ENCODE data around the gene FBXW8.
A peak's percentile ranks its signal among the peaks of the same experiment; 100 is the strongest.

The FBXW8 gene

DNA sequence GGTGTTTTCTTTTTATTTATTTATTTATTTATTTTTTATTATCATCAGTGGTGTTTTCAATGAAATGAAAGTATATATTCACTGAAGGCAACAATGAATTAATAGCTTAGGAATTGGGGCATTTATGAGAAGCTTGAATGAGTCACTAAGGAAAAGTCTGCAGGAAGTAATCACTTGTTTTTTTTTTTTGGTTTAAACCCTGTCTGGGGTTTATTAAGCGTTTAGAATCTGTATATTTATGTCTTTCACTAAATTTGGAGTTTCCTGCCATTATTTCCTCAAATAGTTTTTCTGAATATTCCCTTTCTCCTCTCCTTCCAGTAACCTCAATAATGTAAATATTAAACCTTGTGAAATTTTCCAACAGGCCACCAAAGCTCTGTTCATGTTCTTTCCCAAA lies 103.0 kb downstream of the FBXW8 start:
- CTCF ChIA-PET, result no interaction called here
- Mint-ChIP-seq H3K9me3 (peaks cover 10% of the 10 kb centered on the region), H3K36me3 (peaks cover 50% of the 10 kb centered on the region), H3K27ac (no peak overlapping the region), H3K4me1 (no peaks in the 10 kb centered on the region), H3K4me3 (no peak overlapping the region), H3K27me3 (no peaks in the 10 kb centered on the region)
- DNase-seq, result no peak

GRCh38 chr12:117014342-117014887 lies 103.7 kb downstream of the FBXW8 start:
- DNase-seq, result no peak
- CTCF ChIA-PET, result interaction anchor here (0.8 kb wide), 1 partner anchor 11 kb away, joined by 3 read pairs; no protein-coding TSS in a partner anchor
- peaks cover 49% of the 10 kb centered on the region for H3K36me3 Mint-ChIP-seq
- H3K4me1 Mint-ChIP-seq, result no peaks in the 10 kb centered on the region
- H3K4me3 Mint-ChIP-seq, result no peak overlapping the region
- H3K27me3 Mint-ChIP-seq, result no peaks in the 10 kb centered on the region
- H3K27ac Mint-ChIP-seq, result no peak overlapping the region
- peaks cover 10% of the 10 kb centered on the region for H3K9me3 Mint-ChIP-seq

GRCh38 chr12:117015811-117016210 lies 105.1 kb downstream of the FBXW8 start:
- no peak overlapping the region for H3K27ac Mint-ChIP-seq
- no peak for DNase-seq
- peaks cover 10% of the 10 kb centered on the region for H3K9me3 Mint-ChIP-seq
- peaks cover 43% of the 10 kb centered on the region for H3K36me3 Mint-ChIP-seq
- H3K27me3 Mint-ChIP-seq, result no peaks in the 10 kb centered on the region
- H3K4me1 Mint-ChIP-seq, result no peaks in the 10 kb centered on the region
- CTCF ChIA-PET, result no interaction called here
- H3K4me3 Mint-ChIP-seq, result no peak overlapping the region

DNA sequence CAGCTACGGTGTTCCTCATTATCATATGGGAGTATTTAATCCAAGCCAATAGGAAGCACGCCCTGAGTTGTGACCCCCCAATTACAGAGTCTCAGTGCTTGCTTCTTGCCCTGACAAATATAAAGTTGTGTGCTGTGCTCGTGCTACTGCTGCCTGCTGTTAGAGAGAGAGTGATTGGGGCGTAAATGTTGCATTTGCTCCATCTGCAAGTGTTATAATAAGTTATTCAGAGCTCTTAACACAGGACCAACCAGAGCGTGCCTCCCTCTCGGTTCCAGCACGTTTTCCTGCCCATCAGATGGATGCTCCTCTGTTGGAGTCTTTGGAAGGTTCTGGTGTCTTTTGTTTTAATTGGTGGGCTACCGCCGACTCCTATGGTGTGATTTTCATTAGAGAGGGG lies 107.1 kb downstream of the FBXW8 start:
- peaks cover 39% of the 10 kb centered on the region for H3K36me3 Mint-ChIP-seq
- no peak overlapping the region for H3K4me3 Mint-ChIP-seq
- DNase-seq, result no peak
- no peaks in the 10 kb centered on the region for H3K4me1 Mint-ChIP-seq
- no peaks in the 10 kb centered on the region for H3K27me3 Mint-ChIP-seq
- no peak overlapping the region for H3K27ac Mint-ChIP-seq
- CTCF ChIA-PET, result interaction anchor here (1.5 kb wide), 1 partner anchor 9 kb away, joined by 4 read pairs; no protein-coding TSS in a partner anchor
- peaks cover 10% of the 10 kb centered on the region for H3K9me3 Mint-ChIP-seq

DNA sequence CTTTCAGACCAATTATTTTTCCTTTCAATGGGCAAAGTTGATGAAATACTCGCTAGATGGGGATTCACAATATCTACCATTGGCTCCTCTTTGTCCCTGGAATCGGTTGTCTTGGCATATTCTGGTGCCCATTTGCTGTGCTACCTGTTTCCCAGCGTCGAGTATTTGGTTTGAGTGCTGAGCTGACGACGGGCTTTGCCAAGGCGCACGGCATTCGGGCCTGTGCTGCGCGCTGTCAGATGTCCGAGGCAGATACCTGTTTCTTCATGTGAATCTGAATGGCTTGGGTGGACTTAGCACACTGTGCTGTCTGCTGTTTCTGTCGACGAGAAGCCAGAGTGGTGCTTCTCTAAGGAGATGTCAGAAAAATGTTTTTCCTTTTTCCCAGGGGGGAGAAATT lies 107.5 kb downstream of the FBXW8 start:
- no peaks in the 10 kb centered on the region for H3K27me3 Mint-ChIP-seq
- H3K4me1 Mint-ChIP-seq, result no peaks in the 10 kb centered on the region
- peaks cover 8% of the 10 kb centered on the region for H3K9me3 Mint-ChIP-seq
- no peak overlapping the region for H3K4me3 Mint-ChIP-seq
- CTCF ChIA-PET, result no interaction called here
- H3K36me3 Mint-ChIP-seq, result peaks cover 39% of the 10 kb centered on the region
- no peak overlapping the region for H3K27ac Mint-ChIP-seq
- DNase-seq, result no peak

DNA sequence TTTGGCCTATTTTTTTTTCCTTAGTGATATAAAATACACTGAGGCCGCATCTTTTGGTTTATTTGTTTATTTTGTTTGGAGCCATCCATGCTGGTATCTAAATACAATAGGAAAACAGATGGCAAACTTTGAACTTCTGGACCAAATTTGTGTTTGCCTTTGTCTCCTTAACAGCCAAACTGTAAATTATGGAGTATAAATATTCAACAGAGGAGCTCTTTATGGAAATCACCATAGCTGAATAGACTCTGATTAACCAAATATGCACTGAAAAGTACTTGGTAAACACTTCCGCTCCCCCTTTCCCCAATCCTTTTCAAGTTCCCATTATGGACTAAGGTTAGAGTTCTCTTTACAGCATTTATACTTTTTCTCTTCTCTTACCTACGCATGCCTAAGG lies 107.9 kb downstream of the FBXW8 start:
- no peak overlapping the region for H3K4me3 Mint-ChIP-seq
- no peaks in the 10 kb centered on the region for H3K27me3 Mint-ChIP-seq
- no peaks in the 10 kb centered on the region for H3K4me1 Mint-ChIP-seq
- DNase-seq, result no peak
- H3K27ac Mint-ChIP-seq, result peak overlapping the region; percentile 31
- peaks cover 38% of the 10 kb centered on the region for H3K36me3 Mint-ChIP-seq
- H3K9me3 Mint-ChIP-seq, result peaks cover 6% of the 10 kb centered on the region
- CTCF ChIA-PET, result no interaction called here

DNA sequence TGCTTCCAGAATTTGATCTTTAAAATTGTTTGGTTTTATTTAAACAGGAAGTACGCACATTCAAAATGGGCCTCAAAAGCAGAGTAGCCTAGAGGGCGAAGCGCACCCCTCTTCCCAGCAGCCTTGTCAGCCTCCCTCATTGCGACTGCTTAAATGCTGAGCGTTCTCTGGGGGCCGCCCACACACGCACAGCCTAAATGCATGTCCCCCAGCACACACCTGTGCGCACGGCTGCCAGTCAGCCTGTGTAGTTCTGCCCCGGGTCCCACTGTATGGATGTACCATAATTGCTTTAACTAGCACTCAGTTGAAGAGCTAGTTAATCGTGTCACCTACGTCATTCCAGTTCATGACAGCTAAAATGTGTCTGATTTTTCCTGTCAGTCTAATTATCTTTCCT lies 109.1 kb downstream of the FBXW8 start:
- CTCF ChIA-PET, result no interaction called here
- Mint-ChIP-seq H3K4me1 (no peaks in the 10 kb centered on the region), H3K27ac (no peak overlapping the region), H3K36me3 (peaks cover 27% of the 10 kb centered on the region), H3K27me3 (no peaks in the 10 kb centered on the region), H3K4me3 (no peak overlapping the region), H3K9me3 (no peaks in the 10 kb centered on the region)
- no peak for DNase-seq

DNA sequence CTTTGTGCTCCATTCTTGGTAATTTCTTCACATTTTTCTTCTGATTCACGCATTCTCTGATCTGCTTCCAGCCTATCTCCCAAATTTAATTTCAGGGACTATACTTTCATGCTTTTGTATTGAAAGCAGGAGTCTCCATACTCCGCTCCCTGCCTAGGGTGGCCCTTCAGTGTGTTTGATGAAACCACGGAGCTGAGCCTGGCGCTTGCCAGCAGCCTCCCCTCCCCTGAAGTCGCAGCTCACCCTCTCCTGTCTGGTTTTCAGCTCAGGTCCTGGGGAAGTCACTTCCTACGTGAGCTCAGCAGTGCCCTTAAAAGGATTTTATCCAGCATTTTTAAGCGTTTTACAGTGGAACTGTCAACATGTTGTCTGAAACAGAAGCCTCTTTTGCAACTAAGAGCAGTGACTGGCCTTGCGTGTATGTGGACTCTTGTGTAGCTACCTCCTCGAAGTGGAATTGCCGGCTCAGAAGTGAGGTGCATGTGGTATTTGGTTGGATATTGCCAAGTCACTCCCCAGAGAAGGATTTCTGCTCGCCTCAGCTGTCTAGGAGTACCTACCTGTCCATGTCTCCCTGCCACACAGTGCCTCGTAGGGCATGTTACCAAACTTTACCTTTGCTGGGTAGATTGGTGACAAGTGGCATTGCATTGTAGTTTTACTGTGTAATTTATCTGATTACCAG lies 109.9 kb downstream of the FBXW8 start:
- H3K9me3 Mint-ChIP-seq, result no peaks in the 10 kb centered on the region
- CTCF ChIA-PET, result interaction anchor here (0.6 to 8.8 kb wide), 2 partner anchors 99 to 291 kb away, joined by 3 to 103 read pairs; no protein-coding TSS in a partner anchor
- no peak for DNase-seq
- peaks cover 22% of the 10 kb centered on the region for H3K36me3 Mint-ChIP-seq
- no peak overlapping the region for H3K4me3 Mint-ChIP-seq
- H3K4me1 Mint-ChIP-seq, result peaks cover 2% of the 10 kb centered on the region
- no peaks in the 10 kb centered on the region for H3K27me3 Mint-ChIP-seq
- H3K27ac Mint-ChIP-seq, result no peak overlapping the region

- no peak overlapping the region for H3K27ac Mint-ChIP-seq
- H3K4me3 Mint-ChIP-seq, result no peak overlapping the region
- peaks cover 2% of the 10 kb centered on the region for H3K4me1 Mint-ChIP-seq
- CTCF ChIA-PET, result interaction anchor here (0.7 to 8.8 kb wide), 2 partner anchors 97 to 1007 kb away, joined by 3 to 103 read pairs; no protein-coding TSS in a partner anchor
- no peak for DNase-seq
- H3K27me3 Mint-ChIP-seq, result no peaks in the 10 kb centered on the region
- H3K9me3 Mint-ChIP-seq, result no peaks in the 10 kb centered on the region
- peaks cover 15% of the 10 kb centered on the region for H3K36me3 Mint-ChIP-seq
These were observed 111.7 kb downstream of the FBXW8 start for GRCh38 chr12:117022465-117022864.

DNA sequence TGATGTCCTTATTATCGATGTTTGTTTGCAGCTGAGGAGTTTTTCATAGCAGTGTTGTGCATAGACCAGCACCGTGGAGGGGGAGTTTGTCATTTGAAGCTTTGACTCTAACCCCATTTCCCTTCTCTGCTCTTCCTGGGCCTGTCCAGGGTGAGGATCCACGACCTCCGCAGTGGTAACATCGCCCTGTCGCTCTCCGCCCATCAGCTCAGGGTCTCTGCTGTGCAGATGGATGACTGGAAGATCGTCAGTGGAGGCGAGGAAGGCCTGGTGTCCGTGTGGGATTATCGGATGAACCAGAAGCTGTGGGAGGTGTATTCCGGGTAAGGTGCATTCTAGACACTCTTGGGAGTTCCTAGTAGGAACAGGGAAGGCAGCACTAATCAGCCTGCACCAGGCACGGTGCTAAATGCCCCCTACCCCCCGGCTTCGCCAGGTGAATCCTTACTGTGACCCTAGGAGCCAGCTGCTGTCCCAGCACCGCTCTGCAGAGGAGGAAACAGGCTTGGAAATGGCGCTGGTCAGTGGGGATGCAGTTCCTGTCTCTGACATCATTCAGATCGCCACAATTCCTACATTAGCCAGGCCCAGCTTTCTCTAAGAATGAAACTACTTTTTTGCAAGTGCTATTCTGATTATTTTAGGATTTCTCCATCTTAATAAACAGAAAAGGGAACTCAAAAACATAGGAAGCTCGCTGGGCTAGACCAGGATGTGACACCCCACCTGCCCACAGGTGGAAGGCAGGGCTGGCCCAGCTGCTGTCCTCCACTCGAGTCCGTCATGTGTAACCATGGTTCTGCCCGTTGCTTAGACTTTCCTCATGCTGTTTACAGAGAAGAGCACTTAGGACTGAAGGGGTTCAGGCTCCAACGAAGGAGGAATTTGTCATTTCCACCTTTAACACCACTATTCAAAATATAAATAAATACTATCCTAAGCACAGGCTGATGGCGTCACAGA lies 113.5 kb downstream of the FBXW8 start:
- no peak overlapping the region for H3K4me3 Mint-ChIP-seq
- H3K9me3 Mint-ChIP-seq, result no peaks in the 10 kb centered on the region
- no peak overlapping the region for H3K27ac Mint-ChIP-seq
- no peaks in the 10 kb centered on the region for H3K27me3 Mint-ChIP-seq
- CTCF ChIA-PET, result interaction anchor here (0.9 to 8.8 kb wide), 7 partner anchors 63 to 321 kb away, joined by 3 to 103 read pairs (median 5); no protein-coding TSS in a partner anchor
- peaks cover 2% of the 10 kb centered on the region for H3K4me1 Mint-ChIP-seq
- peaks cover 20% of the 10 kb centered on the region for H3K36me3 Mint-ChIP-seq
- peak; percentile 18 for DNase-seq

GRCh38 chr12:117024961-117025480 lies 114.3 kb downstream of the FBXW8 start:
- Mint-ChIP-seq H3K27me3 (no peaks in the 10 kb centered on the region), H3K4me3 (no peak overlapping the region), H3K4me1 (peaks cover 2% of the 10 kb centered on the region), H3K9me3 (no peaks in the 10 kb centered on the region), H3K36me3 (peaks cover 20% of the 10 kb centered on the region), H3K27ac (no peak overlapping the region)
- DNase-seq, result no peak
- CTCF ChIA-PET, result interaction anchor here (0.9 to 8.8 kb wide), 13 partner anchors 10 to 321 kb away, joined by 3 to 103 read pairs (median 4); no protein-coding TSS in a partner anchor

DNA sequence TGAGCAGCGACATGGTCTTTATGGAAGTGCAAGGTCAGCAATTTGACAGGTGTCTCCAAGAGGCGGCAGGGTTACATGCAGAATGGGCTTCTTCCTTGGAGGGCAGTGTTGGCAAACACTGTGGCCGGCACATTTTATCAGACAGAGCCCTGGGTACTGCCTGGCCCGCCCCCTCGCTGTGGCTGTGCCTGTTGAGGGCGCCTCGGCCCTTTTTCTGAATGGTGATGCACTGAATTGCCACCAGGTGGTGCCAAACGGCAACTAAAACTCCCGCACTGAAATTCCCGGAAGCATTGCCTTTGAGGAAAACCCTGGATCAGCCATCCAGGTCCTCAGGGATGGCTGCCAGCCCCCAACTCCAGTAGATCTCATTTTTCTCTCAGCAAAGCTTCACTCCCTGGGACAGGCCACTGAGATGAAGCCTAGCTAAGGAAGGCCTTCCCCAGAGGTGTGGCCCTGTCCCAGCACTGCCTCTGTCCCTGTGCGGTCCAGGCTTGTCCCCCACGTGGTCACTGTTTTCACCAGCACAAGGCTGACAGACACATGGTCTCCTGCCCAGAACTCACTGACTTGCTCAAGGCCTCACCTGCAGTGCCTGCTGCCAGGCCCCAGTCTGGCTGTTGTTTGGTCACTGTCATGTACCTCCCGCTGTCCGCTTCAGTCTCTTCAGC lies 114.9 kb downstream of the FBXW8 start:
- peaks cover 18% of the 10 kb centered on the region for H3K36me3 Mint-ChIP-seq
- DNase-seq, result peak; percentile 60
- no peaks in the 10 kb centered on the region for H3K27me3 Mint-ChIP-seq
- H3K27ac Mint-ChIP-seq, result no peak overlapping the region
- no peak overlapping the region for H3K4me3 Mint-ChIP-seq
- peaks cover 2% of the 10 kb centered on the region for H3K4me1 Mint-ChIP-seq
- H3K9me3 Mint-ChIP-seq, result no peaks in the 10 kb centered on the region
- CTCF ChIA-PET, result interaction anchor here (0.6 to 8.8 kb wide), 21 partner anchors 9 to 322 kb away, joined by 3 to 103 read pairs (median 4); no protein-coding TSS in a partner anchor

DNA sequence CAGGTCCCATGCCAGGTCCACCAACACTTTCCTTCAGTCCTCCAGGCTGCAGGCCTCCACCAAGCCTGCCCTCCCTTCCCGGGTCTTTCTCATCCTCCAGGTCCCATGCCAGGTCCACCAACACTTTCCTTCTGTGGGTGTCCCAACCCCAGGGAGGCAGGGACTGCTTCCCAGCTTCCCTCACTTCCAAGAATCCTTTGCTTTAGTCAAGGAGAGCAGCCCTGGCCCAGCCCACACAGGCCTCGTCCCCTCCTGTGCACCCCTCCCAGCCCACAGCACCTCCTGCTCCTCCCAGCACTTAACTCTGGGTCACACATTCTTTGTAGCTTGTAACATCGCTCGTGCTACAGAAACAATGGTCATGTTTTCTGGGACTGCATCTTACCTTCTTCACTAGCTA lies 115.6 kb downstream of the FBXW8 start:
- H3K4me3 Mint-ChIP-seq, result no peak overlapping the region

More for the DNA sequence above, 115.6 kb downstream of the FBXW8 start:
- Mint-ChIP-seq H3K9me3 (no peaks in the 10 kb centered on the region), H3K27me3 (no peaks in the 10 kb centered on the region), H3K36me3 (peaks cover 23% of the 10 kb centered on the region), H3K4me1 (peaks cover 2% of the 10 kb centered on the region), H3K27ac (no peak overlapping the region)
- CTCF ChIA-PET, result interaction anchor here (0.6 to 8.8 kb wide), 25 partner anchors 9 to 323 kb away, joined by 3 to 103 read pairs (median 3); no protein-coding TSS in a partner anchor
- peak; percentile 17 for DNase-seq

Measured in activated naive CD4-positive, alpha-beta T cell treated with anti-CD3 and anti-CD28 coated beads, Interleukin-2, amount 10 ng/mL, durations not matched to agents 7 days and 5 days (primary cell).